AG04449 (cell line): Measurements from ENCODE around the gene ZNF521.

ENCODE experiments used
- CTCF ChIA-PET: fragments of 350-600 bp; formaldehyde crosslinking; extraction: SDS; loops from one replicate; lab custom pipeline; 2021; ENCODE audit warnings: antibody characterized with exemption; lab: Yijun Ruan, JAX
- POLR2A ChIA-PET: fragments of 400-600, 350-600 bp; formaldehyde crosslinking; extraction: SDS; loops from one replicate; lab custom pipeline; 2020; ENCODE audit warnings: antibody characterized with exemption, inconsistent platforms; lab: Yijun Ruan, JAX
- DNase-seq: peaks from one replicate; pipeline ENCODE4 v3.0.0-alpha.2; 2010; ENCODE audit warnings: low read depth, low spot score
- H3K4me3 ChIP-seq: 2 replicates; pipeline ENCODE4 v1.5.1; 2011; ENCODE audit warnings: low read depth, mild to moderate bottlenecking, control low read depth, low read length
- CTCF ChIP-seq: IDR thresholded peaks from one replicate; pipeline ENCODE4 v1.5.1; 2011; ENCODE audit warnings: mild to moderate bottlenecking, moderate library complexity, low read length, control low read depth, inconsistent platforms; ENCODE audit not compliant: insufficient read depth; ENCODE audit errors: missing control alignments

The ZNF521 gene

GRCh38 chr18:25282896-25283703 is 68.9 kb downstream of the ZNF521 start:
- no peak overlapping the region for H3K4me3 ChIP-seq
- TF ChIP-seq CTCF, result no peak
- DNase-seq, result no peak
- CTCF ChIA-PET, result interaction anchor here (1.0 kb wide), 1 partner anchor 19 kb away, joined by 4 read pairs; no protein-coding TSS in a partner anchor
- POLR2A ChIA-PET, result no interaction called here

- no peak overlapping the region for H3K4me3 ChIP-seq
- ChIA-PET CTCF (no interaction called here), POLR2A (no interaction called here)
- DNase-seq, result no peak
- no peak for TF ChIP-seq CTCF
Observed at GRCh38 chr18:25282282-25282681, 69.7 kb downstream of the ZNF521 start.

- no peak overlapping the region for H3K4me3 ChIP-seq
- ChIA-PET POLR2A (no interaction called here), CTCF (no interaction called here)
- TF ChIP-seq CTCF, result no peak
- DNase-seq, result no peak
Observed at GRCh38 chr18:25281556-25281955, 70.4 kb downstream of the ZNF521 start.

- no peak for DNase-seq
- CTCF ChIA-PET, result no interaction called here
- no peak overlapping the region for H3K4me3 ChIP-seq
- POLR2A ChIA-PET, result no interaction called here
- TF ChIP-seq CTCF, result no peak
Observed at GRCh38 chr18:25279961-25280360, 72.0 kb downstream of the ZNF521 start.

- no peak for DNase-seq
- H3K4me3 ChIP-seq, result no peak overlapping the region
- ChIA-PET POLR2A (interaction anchor here (0.5 kb wide), 1 partner anchor 185 kb away, joined by 3 read pairs; no protein-coding TSS in a partner anchor), CTCF (no interaction called here)
- no peak for TF ChIP-seq CTCF
Observed at GRCh38 chr18:25279556-25279955, 72.4 kb downstream of the ZNF521 start.

- TF ChIP-seq CTCF, result no peak
- H3K4me3 ChIP-seq, result no peak overlapping the region
- DNase-seq, result no peak
- CTCF ChIA-PET, result no interaction called here
- POLR2A ChIA-PET, result interaction anchor here (0.5 kb wide), 1 partner anchor 185 kb away, joined by 3 read pairs; no protein-coding TSS in a partner anchor
Observed at GRCh38 chr18:25279133-25279532, 72.8 kb downstream of the ZNF521 start.
